H1 (cell line): ENCODE data around the gene CHMP6. TPM values are rescaled to one million over a fixed set of nuclear protein-coding genes. Genes with fewer than 3 reads are reported as not detected.
A peak's percentile ranks its signal among the peaks of the same experiment; 100 is the strongest.

ENCODE experiments used
- ASH2L ChIP-seq: fragments of 200-600, 300-600 bp; sonication (generic); IDR thresholded peaks from one replicate; pipeline ENCODE4 v1.7.1; 2017; ENCODE audit warnings: low read length
- BACH1 ChIP-seq: IDR thresholded peaks from 2 replicates; pipeline ENCODE4 v1.6.1; 2012; ENCODE audit warnings: low read length, improper control_type of control experiment
- CHD1 ChIP-seq: IDR thresholded peaks from 2 replicates; pipeline ENCODE4 v1.6.1; 2012; ENCODE audit warnings: low read depth, low read length, improper control_type of control experiment
- CHD2 ChIP-seq: IDR thresholded peaks from 2 replicates; pipeline ENCODE4 v1.6.1; 2012; ENCODE audit warnings: low read length, improper control_type of control experiment
- CTBP2 ChIP-seq: IDR thresholded peaks from 2 replicates; pipeline ENCODE4 v1.7.0; 2011; ENCODE audit warnings: borderline replicate concordance, mild to moderate bottlenecking, moderate library complexity, mixed read lengths, low read length; ENCODE audit not compliant: insufficient read depth, insufficient read length
- EGR1 ChIP-seq: IDR thresholded peaks from 2 replicates; pipeline ENCODE4 v1.6.1; 2011; ENCODE audit warnings: low read depth, low read length, borderline replicate concordance
- EZH2 ChIP-seq: fragments of 200-600 bp; sonication (generic); IDR thresholded peaks from 2 replicates; pipeline ENCODE4 v1.7.1; 2012; ENCODE audit warnings: low read depth, mild to moderate bottlenecking, moderate library complexity, low read length, inconsistent platforms; ENCODE audit not compliant: severe bottlenecking
- FOSL1 ChIP-seq: IDR thresholded peaks from 2 replicates; pipeline ENCODE4 v1.6.1; 2011; ENCODE audit warnings: mild to moderate bottlenecking, low read depth, low read length, moderate library complexity; ENCODE audit not compliant: insufficient read depth
- GTF2F1 ChIP-seq: IDR thresholded peaks from 2 replicates; pipeline ENCODE4 v1.6.1; 2012; ENCODE audit warnings: low read depth, low read length, improper control_type of control experiment, borderline replicate concordance
- HDAC6 ChIP-seq: IDR thresholded peaks from one replicate; pipeline ENCODE4 v1.7.1; 2012; ENCODE audit warnings: low read depth, mild to moderate bottlenecking, inconsistent platforms, low read length, moderate library complexity
- JUN ChIP-seq: IDR thresholded peaks from 2 replicates; pipeline ENCODE4 v1.6.1; 2011; ENCODE audit warnings: low read depth, mild to moderate bottlenecking, improper control_type of control experiment, low read length
- KDM5A ChIP-seq: fragments of 200-600 bp; IDR thresholded peaks from 2 replicates; pipeline ENCODE4 v1.7.1; 2012; ENCODE audit warnings: mild to moderate bottlenecking, low read length, inconsistent platforms, mixed read lengths
- NANOG ChIP-seq: IDR thresholded peaks from 2 replicates; pipeline ENCODE4 v1.6.1; 2011; ENCODE audit warnings: low read length, low read depth, mild to moderate bottlenecking, inconsistent platforms; ENCODE audit not compliant: insufficient read depth, poor library complexity, severe bottlenecking
- NRF1 ChIP-seq: IDR thresholded peaks from 2 replicates; pipeline ENCODE4 v1.6.1; 2011; ENCODE audit warnings: mild to moderate bottlenecking, low read depth, low read length, improper control_type of control experiment
- RFX5 ChIP-seq: IDR thresholded peaks from 2 replicates; pipeline ENCODE4 v1.6.1; 2011; ENCODE audit warnings: low read depth, low read length, improper control_type of control experiment, borderline replicate concordance
- RNF2 ChIP-seq: fragments of 200-900, 300-1000 bp; sonication (generic); IDR thresholded peaks from 2 replicates; pipeline ENCODE4 v1.7.1; 2016; ENCODE audit warnings: borderline replicate concordance, low read depth, mild to moderate bottlenecking, antibody characterized with exemption, low read length; ENCODE audit not compliant: poor library complexity, severe bottlenecking; ENCODE audit errors: missing control alignments
- SIN3A ChIP-seq, 2 experiments: IDR thresholded peaks in 1 of 2; conservative IDR thresholded peaks in 1 of 2; 2 replicates each; pipeline ENCODE4 v1.6.1; 2011 to 2012; ENCODE audit warnings: low read length in 2 of 2, improper control_type of control experiment in 1 of 2, low read depth in 1 of 2, mild to moderate bottlenecking in 1 of 2
- SIRT6 ChIP-seq: IDR thresholded peaks from one replicate; pipeline ENCODE4 v1.7.1; 2012; ENCODE audit warnings: low read length, inconsistent platforms
- SIX5 ChIP-seq: IDR thresholded peaks from 2 replicates; pipeline ENCODE4 v1.6.1; 2011; ENCODE audit warnings: mild to moderate bottlenecking, low read depth, low read length
- SP1 ChIP-seq: IDR thresholded peaks from 2 replicates; pipeline ENCODE4 v1.6.1; 2011; ENCODE audit warnings: low read depth, low read length
- SUZ12 ChIP-seq: fragments of 200-600 bp; sonication (generic); IDR thresholded peaks from 2 replicates; pipeline ENCODE4 v1.6.1; 2012; ENCODE audit warnings: mild to moderate bottlenecking, inconsistent platforms, low read length, moderate library complexity, mixed read lengths
- TAF1 ChIP-seq: IDR thresholded peaks from 2 replicates; pipeline ENCODE4 v1.6.1; 2011; ENCODE audit warnings: mild to moderate bottlenecking, low read depth, low read length
- TBP ChIP-seq: IDR thresholded peaks from 2 replicates; pipeline ENCODE4 v1.6.1; 2011; ENCODE audit warnings: low read depth, low read length, improper control_type of control experiment
- polyA plus RNA-seq, 7 experiments: library from polyadenylated mRNA; depleted of rRNA in 3 of 7; stranded (reverse) in 5 of 7; unstranded in 2 of 7; fragments of >200 nt in 5 of 7; fragments of 200-250 nt in 2 of 7; gene quantifications; 1 replicate in 5 of 7; 2 replicates in 1 of 7; 4 replicates in 1 of 7; pipeline versions ENCODE4 v1.2.1 to v1.2.3, GENCODE V29; 2011 to 2013; ENCODE audit warnings: missing spikeins in 2 of 7, mixed read lengths in 2 of 7
- total RNA-seq: library from RNA; stranded (reverse); fragmentation: NEBNext Ultra II Directional; extraction: Animal tissue kit (Norgen Biotek cat#: 25700); gene quantifications from 2 replicates; pipeline ENCODE4 v1.2.1, GENCODE V29; 2021

CHMP6 gene
- total and polyA plus RNA-seq, 2 of the 8 experiments (the other 6 are each of a cell fraction or from before 2014, with no cell fraction given), result 15.7 to 24.3 TPM

DNA sequence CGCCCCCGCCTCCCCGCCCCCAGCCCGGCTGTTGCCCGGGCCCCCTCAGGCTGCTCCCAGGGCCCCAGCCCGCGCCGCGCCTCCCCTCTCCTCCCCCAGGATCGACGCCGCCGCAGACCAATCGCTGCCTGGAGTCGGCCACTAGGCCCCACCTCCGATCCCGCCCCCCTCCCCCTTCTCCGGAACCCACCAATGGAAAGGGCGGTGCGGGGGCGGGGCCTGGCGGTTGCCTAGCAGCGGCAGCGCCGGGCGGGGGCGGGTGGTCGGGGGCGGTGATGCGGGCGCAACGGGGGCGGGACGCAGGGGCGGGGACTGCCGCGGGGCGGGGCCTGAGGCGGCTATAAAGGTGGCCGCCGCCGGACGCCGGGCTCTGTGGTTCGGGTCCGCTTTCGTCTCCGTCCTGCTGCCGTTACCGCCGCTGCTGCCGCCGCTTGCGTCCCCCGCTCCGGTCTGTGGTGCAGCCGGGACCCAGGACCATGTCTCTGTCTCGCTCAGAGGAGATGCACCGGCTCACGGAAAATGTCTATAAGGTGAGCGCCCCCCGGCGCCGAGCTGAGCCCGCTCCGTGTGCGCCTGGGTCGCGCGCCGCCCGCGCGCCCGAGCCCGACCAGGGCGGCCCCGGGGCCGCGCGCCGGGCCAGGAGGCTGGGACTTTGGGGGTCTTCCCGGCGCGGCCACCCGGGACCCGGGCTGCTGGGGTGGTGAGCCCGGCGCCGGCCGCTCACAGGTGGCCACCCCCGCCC, 43.3 kb downstream of the CHMP6 start, which contains the start of gene BAIAP2 (continued):
- TF ChIP-seq RFX5, result no peak
- no peak for TF ChIP-seq EZH2
- TF ChIP-seq SIX5, result no peak
- peak; percentile 63 for TF ChIP-seq CHD2
- TF ChIP-seq NANOG, result no peak
- no peak for TF ChIP-seq SUZ12
- no peak for TF ChIP-seq EGR1
- no peak for TF ChIP-seq KDM5A
- peak; percentile 92 for TF ChIP-seq GTF2F1
- TF ChIP-seq RNF2, result no peak
- TF ChIP-seq JUN, result no peak
- TF ChIP-seq SIRT6, result no peak
- TF ChIP-seq TAF1, result peak; percentile 94
- TF ChIP-seq CHD1, result no peak
- TF ChIP-seq HDAC6, result no peak
- peak; percentile 96 for TF ChIP-seq TBP
- TF ChIP-seq CTBP2, result no peak
- TF ChIP-seq ASH2L, result no peak
- TF ChIP-seq SIN3A (conservative IDR thresholded peaks at IDR 0.05 in 1 of 2, IDR thresholded peaks at IDR 0.05 in 1 of 2; ENCODE audit: low read depth in 1 of 2, low read length in 2 of 2), result peak; percentile 38; a peak in 1 of 4 replicates
- TF ChIP-seq FOSL1, result no peak
- peak; percentile 75 for TF ChIP-seq SP1
- no peak for TF ChIP-seq NRF1
- no peak for TF ChIP-seq BACH1
